ENCODE results near the gene ZNF543.

- TF ChIP-seq EP300 (IDR thresholded peaks at IDR 0.05; ENCODE audit: low read depth), result no peak
- TF ChIP-seq, protein P1, sequence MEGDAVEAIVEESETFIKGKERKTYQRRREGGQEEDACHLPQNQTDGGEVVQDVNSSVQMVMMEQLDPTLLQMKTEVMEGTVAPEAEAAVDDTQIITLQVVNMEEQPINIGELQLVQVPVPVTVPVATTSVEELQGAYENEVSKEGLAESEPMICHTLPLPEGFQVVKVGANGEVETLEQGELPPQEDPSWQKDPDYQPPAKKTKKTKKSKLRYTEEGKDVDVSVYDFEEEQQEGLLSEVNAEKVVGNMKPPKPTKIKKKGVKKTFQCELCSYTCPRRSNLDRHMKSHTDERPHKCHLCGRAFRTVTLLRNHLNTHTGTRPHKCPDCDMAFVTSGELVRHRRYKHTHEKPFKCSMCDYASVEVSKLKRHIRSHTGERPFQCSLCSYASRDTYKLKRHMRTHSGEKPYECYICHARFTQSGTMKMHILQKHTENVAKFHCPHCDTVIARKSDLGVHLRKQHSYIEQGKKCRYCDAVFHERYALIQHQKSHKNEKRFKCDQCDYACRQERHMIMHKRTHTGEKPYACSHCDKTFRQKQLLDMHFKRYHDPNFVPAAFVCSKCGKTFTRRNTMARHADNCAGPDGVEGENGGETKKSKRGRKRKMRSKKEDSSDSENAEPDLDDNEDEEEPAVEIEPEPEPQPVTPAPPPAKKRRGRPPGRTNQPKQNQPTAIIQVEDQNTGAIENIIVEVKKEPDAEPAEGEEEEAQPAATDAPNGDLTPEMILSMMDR (IDR thresholded peaks at IDR 0.05), result no peak
- TF ChIP-seq POLR2AphosphoS5 (IDR thresholded peaks at IDR 0.05), result no peak
Observed at GRCh38 chr19:57290970-57291369, 29.3 kb upstream of the ZNF543 start.
